Esophagus muscularis mucosa (tissue), 4 donors: ENCODE results near the gene HNRNPA0. TPM values are rescaled to one million over a fixed set of nuclear protein-coding genes. Genes with fewer than 3 reads are reported as not detected.
A peak's percentile ranks its signal among the peaks of the same experiment; 100 is the strongest.

Experiments used
- DNase-seq: peaks from one replicate; pipeline ENCODE4 v3.0.0-alpha.2; 2017; ENCODE audit errors: extremely low spot score
- H3K27ac ChIP-seq, 4 donors: fragments of 200-600 bp; sonication (generic); replicated peaks in 1 of 4; 1 replicate in 3 of 4; 2 replicates in 1 of 4; pipeline ENCODE4 v1.5.1; 2016 to 2019; ENCODE audit warnings: mild to moderate bottlenecking in 1 of 4
- H3K27me3 ChIP-seq, 4 donors: fragments of 200-600 bp; sonication (generic); one replicate each; pipeline versions ENCODE4 v1.5.1 to v1.6.0; 2016 to 2019
- H3K36me3 ChIP-seq, 4 donors: fragments of 200-600 bp; sonication (generic); one replicate each; pipeline ENCODE4 v1.5.1; 2016 to 2019
- H3K4me1 ChIP-seq, 4 donors: fragments of 200-600 bp; sonication (generic); one replicate each; pipeline ENCODE4 v1.5.1; 2016 to 2019
- H3K4me3 ChIP-seq, 4 donors: fragments of 200-600 bp; sonication (generic); 1 replicate in 2 of 4; 2 replicates in 2 of 4; pipeline ENCODE4 v1.5.1; 2016 to 2019; ENCODE audit warnings: mild to moderate bottlenecking in 4 of 4, moderate library complexity in 1 of 4
- H3K9me3 ChIP-seq, 4 donors: fragments of 200-600 bp; sonication (generic); 1 replicate in 3 of 4; 2 replicates in 1 of 4; pipeline ENCODE4 v1.5.1; 2016 to 2019
- EP300 ChIP-seq: sonication (generic); formaldehyde crosslinking; IDR thresholded peaks from one replicate; pipeline ENCODE4 v1.6.1; 2017; ENCODE audit warnings: antibody characterized with exemption
- POLR2A ChIP-seq: fragments of 450-650 bp; IDR thresholded peaks from one replicate; pipeline ENCODE4 v1.6.1; 2017; ENCODE audit warnings: antibody characterized with exemption, moderate library complexity, mild to moderate bottlenecking, low read depth
- POLR2AphosphoS5 ChIP-seq, 2 donors: sonication (generic); formaldehyde crosslinking; IDR thresholded peaks; one replicate each; pipeline ENCODE4 v1.6.1; 2017; ENCODE audit warnings: antibody characterized with exemption in 2 of 2
- WGBS: methylation state at CpG from one replicate; pipeline ENCODE4 v1.1.5; 2018; 5-methylcytosine and 5-hydroxymethylcytosine counted together
- intact Hi-C: fragments of 100-400 bp; cut with DNase I; formaldehyde crosslinking; loops from one replicate; pipeline ENCODE4 v1.15.1; 2023
- total RNA-seq, 4 donors: library from RNA; depleted of rRNA; stranded (reverse); fragments of >200 nt; gene quantifications; one replicate each; pipeline versions ENCODE4 v1.1.0 to v1.2.1, GENCODE V29; 2016
- TF ChIP-seq, protein P1 (sequence below), 3 experiments: fragments of 200-600 bp in 2 of 3; fragments of 450-650 bp in 1 of 3; sonication (generic) in 2 of 3; IDR thresholded peaks; one replicate each; pipeline ENCODE4 v1.5.1; 2017 to 2019; ENCODE audit warnings: antibody characterized with exemption in 3 of 3, mild to moderate bottlenecking in 2 of 3, moderate library complexity in 1 of 3

HNRNPA0 gene
- total RNA-seq, 4 donors from 2014 or later: 12.9 to 15.2 (median 14.7) TPM

DNA sequence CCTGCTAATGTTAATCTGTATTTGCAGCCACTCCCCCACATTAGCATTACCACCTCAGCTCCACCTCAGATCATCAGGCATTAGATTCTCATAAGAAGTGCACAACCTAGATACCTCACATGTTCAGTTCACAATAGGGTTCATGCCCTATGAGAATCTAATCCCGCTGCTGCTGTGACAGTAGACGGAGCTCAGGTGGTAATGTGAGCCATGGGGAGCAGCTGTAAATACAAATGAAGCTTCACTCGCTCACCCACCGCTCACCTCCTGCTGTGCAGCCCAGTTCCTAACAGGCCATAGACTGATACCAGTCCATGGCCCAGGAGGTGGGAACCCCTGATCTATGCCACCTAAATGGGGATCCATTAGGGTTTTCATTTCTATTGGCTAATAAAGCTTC, 6.1 kb upstream of the HNRNPA0 start:
- H3K36me3 ChIP-seq: no peaks in the 10 kb centered on the region
- no peak for TF ChIP-seq POLR2AphosphoS5 (IDR thresholded peaks at IDR 0.05)
- H3K27ac ChIP-seq: no peak overlapping the region
- DNase-seq: no peak
- WGBS: 98% methylated on average over 4 of the region's 4 CpGs
- H3K4me1 ChIP-seq: peaks cover 0 to 9% (median 5%) of the 10 kb centered on the region in 4 donors
- H3K9me3 ChIP-seq: no peaks in the 10 kb centered on the region
- intact Hi-C loops: no loop called here
- no peaks in the 10 kb centered on the region for H3K27me3 ChIP-seq
- H3K4me3 ChIP-seq: no peak overlapping the region

- whole genome bisulfite sequencing: 83% methylated on average over 6 of the region's 6 CpGs
- no peak for DNase-seq
- intact Hi-C loops: no loop called here
- H3K4me1 ChIP-seq: peaks cover 4 to 15% (median 9%) of the 10 kb centered on the region in 4 donors
- TF ChIP-seq, protein P1, sequence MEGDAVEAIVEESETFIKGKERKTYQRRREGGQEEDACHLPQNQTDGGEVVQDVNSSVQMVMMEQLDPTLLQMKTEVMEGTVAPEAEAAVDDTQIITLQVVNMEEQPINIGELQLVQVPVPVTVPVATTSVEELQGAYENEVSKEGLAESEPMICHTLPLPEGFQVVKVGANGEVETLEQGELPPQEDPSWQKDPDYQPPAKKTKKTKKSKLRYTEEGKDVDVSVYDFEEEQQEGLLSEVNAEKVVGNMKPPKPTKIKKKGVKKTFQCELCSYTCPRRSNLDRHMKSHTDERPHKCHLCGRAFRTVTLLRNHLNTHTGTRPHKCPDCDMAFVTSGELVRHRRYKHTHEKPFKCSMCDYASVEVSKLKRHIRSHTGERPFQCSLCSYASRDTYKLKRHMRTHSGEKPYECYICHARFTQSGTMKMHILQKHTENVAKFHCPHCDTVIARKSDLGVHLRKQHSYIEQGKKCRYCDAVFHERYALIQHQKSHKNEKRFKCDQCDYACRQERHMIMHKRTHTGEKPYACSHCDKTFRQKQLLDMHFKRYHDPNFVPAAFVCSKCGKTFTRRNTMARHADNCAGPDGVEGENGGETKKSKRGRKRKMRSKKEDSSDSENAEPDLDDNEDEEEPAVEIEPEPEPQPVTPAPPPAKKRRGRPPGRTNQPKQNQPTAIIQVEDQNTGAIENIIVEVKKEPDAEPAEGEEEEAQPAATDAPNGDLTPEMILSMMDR (IDR thresholded peaks at IDR 0.05): no peak
- no peak for TF ChIP-seq POLR2A
- no peak for TF ChIP-seq POLR2AphosphoS5 (IDR thresholded peaks at IDR 0.05)
- no peak for TF ChIP-seq EP300
- H3K9me3 ChIP-seq: no peaks in the 10 kb centered on the region
- H3K4me3 ChIP-seq: no peak overlapping the region
- H3K27me3 ChIP-seq: no peaks in the 10 kb centered on the region
- no peak overlapping the region for H3K27ac ChIP-seq
- no peaks in the 10 kb centered on the region for H3K36me3 ChIP-seq
These were observed 4.6 kb upstream of the HNRNPA0 start for GRCh38 chr5:137758715-137759306.

- no peaks in the 10 kb centered on the region for H3K36me3 ChIP-seq
- no peak for DNase-seq
- H3K4me3 ChIP-seq: no peak overlapping the region
- TF ChIP-seq POLR2AphosphoS5 (IDR thresholded peaks at IDR 0.05): no peak
- no peaks in the 10 kb centered on the region for H3K9me3 ChIP-seq
- no peaks in the 10 kb centered on the region for H3K27me3 ChIP-seq
- intact Hi-C loops: no loop called here
- no peak overlapping the region for H3K27ac ChIP-seq
- 93% methylated on average over 4 of the region's 4 CpGs for WGBS
- peaks cover 4 to 15% (median 9%) of the 10 kb centered on the region in 4 donors for H3K4me1 ChIP-seq
These were observed 4.0 kb upstream of the HNRNPA0 start for GRCh38 chr5:137758121-137758520.

DNA sequence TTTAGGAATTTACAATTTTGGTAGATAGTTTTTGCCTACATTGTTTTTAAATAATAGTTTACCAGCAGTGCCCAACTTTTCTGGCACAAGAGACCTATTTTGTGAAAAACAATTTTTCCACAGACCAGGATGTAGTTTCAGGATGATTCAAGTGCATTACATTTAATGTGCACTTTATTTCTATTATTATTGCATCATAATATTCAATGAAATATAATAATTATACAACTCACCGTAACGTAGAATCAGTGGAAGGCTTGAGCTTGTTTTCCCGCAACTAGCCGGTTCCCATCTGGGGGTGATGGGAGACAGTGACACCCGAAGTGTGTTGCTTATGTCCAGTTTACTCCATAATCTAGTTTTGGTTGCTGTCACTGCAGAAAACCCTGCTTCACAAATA, 3.5 kb upstream of the HNRNPA0 start:
- no peaks in the 10 kb centered on the region for H3K36me3 ChIP-seq
- H3K27ac ChIP-seq: no peak overlapping the region
- intact Hi-C loops: no loop called here
- H3K4me3 ChIP-seq: no peak overlapping the region
- WGBS: 96% methylated on average over 5 of the region's 5 CpGs
- TF ChIP-seq EP300 (no peak), POLR2AphosphoS5 (IDR thresholded peaks at IDR 0.05) (no peak), POLR2A (no peak)
- TF ChIP-seq, protein P1 (IDR thresholded peaks at IDR 0.05): no peak
- no peaks in the 10 kb centered on the region for H3K27me3 ChIP-seq
- no peak for DNase-seq
- H3K4me1 ChIP-seq: peaks cover 4 to 18% (median 11%) of the 10 kb centered on the region in 4 donors
- no peaks in the 10 kb centered on the region for H3K9me3 ChIP-seq

GRCh38 chr5:137754961-137755762, 999 bp upstream of the HNRNPA0 start:
- no peak for TF ChIP-seq POLR2A
- no peak for TF ChIP-seq EP300
- TF ChIP-seq POLR2AphosphoS5 (IDR thresholded peaks at IDR 0.05): no peak
- TF ChIP-seq, protein P1 (IDR thresholded peaks at IDR 0.05): no peak
- intact Hi-C loops: no loop called here
- Histone ChIP-seq H3K27ac (peak overlapping the region; percentile 89 to 98 (median 96)), H3K27me3 (no peaks in the 10 kb centered on the region), H3K9me3 (no peaks in the 10 kb centered on the region), H3K4me1 (peaks cover 27 to 36% (median 33%) of the 10 kb centered on the region in 4 donors), H3K36me3 (peaks cover 0 to 6% (median 0%) of the 10 kb centered on the region in 4 donors), H3K4me3 (peak overlapping the region; percentile 61 to 86 (median 80))
- WGBS: 72% methylated on average over 14 of the region's 36 CpGs
- DNase-seq: no peak
